Measurements from ENCODE around the gene COL15A1.

The COL15A1 gene

GRCh38 chr9:98951967-98952366 lies 8.3 kb downstream of the COL15A1 start:
- no peak for DNase-seq (ENCODE audit: low read depth)
- no peak overlapping the region for H3K4me3 ChIP-seq (ENCODE audit: low read depth, low read length)
- TF ChIP-seq CTCF (IDR thresholded peaks at IDR 0.05; ENCODE audit: insufficient read depth, low read depth, low read length, missing control alignments) = no peak

GRCh38 chr9:98953581-98954243 lies 10.0 kb downstream of the COL15A1 start:
- no peak for TF ChIP-seq CTCF (IDR thresholded peaks at IDR 0.05; ENCODE audit: insufficient read depth, low read depth, low read length, missing control alignments)
- no peak for DNase-seq (ENCODE audit: low read depth)
- no peak overlapping the region for H3K4me3 ChIP-seq (ENCODE audit: low read depth, low read length)

GRCh38 chr9:98954244-98954610 lies 10.5 kb downstream of the COL15A1 start:
- H3K4me3 ChIP-seq (ENCODE audit: low read depth, low read length) = no peak overlapping the region
- DNase-seq (ENCODE audit: low read depth) = no peak
- no peak for TF ChIP-seq CTCF (IDR thresholded peaks at IDR 0.05; ENCODE audit: insufficient read depth, low read depth, low read length, missing control alignments)

GRCh38 chr9:98955259-98955658 lies 11.6 kb downstream of the COL15A1 start:
- TF ChIP-seq CTCF (IDR thresholded peaks at IDR 0.05; ENCODE audit: insufficient read depth, low read depth, low read length, missing control alignments) = no peak
- no peak overlapping the region for H3K4me3 ChIP-seq (ENCODE audit: low read depth, low read length)
- no peak for DNase-seq (ENCODE audit: low read depth)

- TF ChIP-seq CTCF (IDR thresholded peaks at IDR 0.05; ENCODE audit: insufficient read depth, low read depth, low read length, missing control alignments) = no peak
- no peak overlapping the region for H3K4me3 ChIP-seq (ENCODE audit: low read depth, low read length)
- no peak for DNase-seq (ENCODE audit: low read depth)
Observed at GRCh38 chr9:98957826-98958225, 14.1 kb downstream of the COL15A1 start.

- TF ChIP-seq CTCF (IDR thresholded peaks at IDR 0.05; ENCODE audit: insufficient read depth, low read depth, low read length, missing control alignments) = no peak
- no peak for DNase-seq (ENCODE audit: low read depth)
- no peak overlapping the region for H3K4me3 ChIP-seq (ENCODE audit: low read depth, low read length)
Observed at GRCh38 chr9:98958271-98958984, 14.7 kb downstream of the COL15A1 start.
